HCT116 (cell line): ENCODE results near the gene STAC2. TPM values are rescaled to one million over a fixed set of nuclear protein-coding genes. Genes with fewer than 3 reads are reported as not detected.
A peak's percentile ranks its signal among the peaks of the same experiment; 100 is the strongest.

Source experiments
- ATAC-seq: fragments of 200-7000 bp; cut with Tn5 transposase; 2 replicates; pipeline ENCODE4 v1.9.1; 2020; ENCODE audit warnings: mild to moderate bottlenecking, moderate library complexity
- BruUV-seq: library from RNA; stranded (reverse); fragments of 400-500 nt; replicated peaks from 2 replicates; lab custom pipeline; 2021; lab: Mats Ljungman, UMichigan
- CTCF ChIA-PET: fragments of 300-600 bp; sonication (Branson Sonifier 250); formaldehyde crosslinking; loops from one replicate; lab custom pipeline; 2021; ENCODE audit warnings: antibody characterized with exemption; lab: Charles Lee
- POLR2A ChIA-PET: fragments of 300-600, 350-600 bp; sonication (Branson Sonifier 250); formaldehyde crosslinking; loops from one replicate; lab custom pipeline; 2021; ENCODE audit warnings: antibody characterized with exemption; lab: Charles Lee
- RAD21 ChIA-PET, 2 experiments: fragments of 300-600 bp; sonication (Branson Sonifier 250); formaldehyde crosslinking; loops; one replicate each; lab custom pipeline; 2023; ENCODE audit warnings: low total read pairs in 2 of 2; ENCODE audit not compliant: uncharacterized antibody in 2 of 2, unreplicated experiment in 2 of 2, low non-redundant PET in 1 of 2; lab: Charles Lee
- DNase-seq: peaks from one replicate; pipeline ENCODE4 v3.0.0-alpha.2; 2010; ENCODE audit warnings: low read depth, low spot score
- H2AFZ ChIP-seq: fragments of 200-600 bp; shearing (Covaris generic), sonication (generic); 2 replicates; pipeline ENCODE4 v1.6.1; 2017; ENCODE audit warnings: low read depth, mixed run types, mixed read lengths, antibody characterized with exemption, low read length; ENCODE audit not compliant: poor library complexity, severe bottlenecking
- H3K27ac ChIP-seq: 2 replicates; pipeline ENCODE4 v1.5.1; 2012; ENCODE audit warnings: low read depth, low read length
- H3K27me3 ChIP-seq: fragments of 200-600 bp; sonication (generic); 2 replicates; pipeline ENCODE4 v1.6.1; 2016; ENCODE audit warnings: mixed run types, low read length, mixed read lengths; ENCODE audit not compliant: insufficient read depth
- H3K36me3 ChIP-seq, 2 experiments: fragments of 200-500 bp in 1 of 2; fragments of 200-600 bp in 1 of 2; sonication (Bioruptor generic) in 1 of 2; sonication (generic) in 1 of 2; 2 replicates each; pipeline versions ENCODE4 v1.5.1 to v1.6.1; 2014 to 2016; ENCODE audit warnings: low read length in 2 of 2, inconsistent platforms in 1 of 2, mixed read lengths in 1 of 2, mixed run types in 1 of 2; ENCODE audit not compliant: insufficient read depth in 2 of 2, control insufficient read depth in 1 of 2
- H3K4me1 ChIP-seq, 2 experiments: fragments of 200-600 bp in 1 of 2; sonication (generic) in 1 of 2; 2 replicates each; pipeline versions ENCODE4 v1.5.1 to v1.6.1; 2012 to 2017; ENCODE audit warnings: low read length in 2 of 2, inconsistent platforms in 1 of 2, mild to moderate bottlenecking in 1 of 2, mixed read lengths in 1 of 2, mixed run types in 1 of 2, moderate library complexity in 1 of 2; ENCODE audit not compliant: insufficient read depth in 2 of 2, control insufficient read depth in 1 of 2
- H3K4me2 ChIP-seq: fragments of 200-600 bp; sonication (generic); 2 replicates; pipeline ENCODE4 v1.6.1; 2017; ENCODE audit warnings: mixed run types, low read length, mixed read lengths
- H3K4me3 ChIP-seq, 2 experiments: fragments of 200-600 bp in 1 of 2; sonication (generic) in 1 of 2; replicated peaks in 1 of 2; 2 replicates each; pipeline ENCODE4 v1.5.1; 2011 to 2016; ENCODE audit warnings: low read length in 2 of 2, control low read depth in 1 of 2, low read depth in 1 of 2, mild to moderate bottlenecking in 1 of 2, mixed read lengths in 1 of 2, mixed run types in 1 of 2
- H3K79me2 ChIP-seq: fragments of 200-600 bp; sonication (generic); 2 replicates; pipeline ENCODE4 v1.6.1; 2017; ENCODE audit warnings: mild to moderate bottlenecking, mixed run types, low read length, moderate library complexity, mixed read lengths; ENCODE audit not compliant: insufficient read depth
- H3K9ac ChIP-seq: fragments of 200-600 bp; sonication (generic); 2 replicates; pipeline ENCODE4 v1.6.1; 2016; ENCODE audit warnings: low read length, mixed read lengths
- H3K9me2 ChIP-seq: fragments of 200-600 bp; sonication (generic), shearing (Covaris generic); 2 replicates; pipeline ENCODE4 v1.6.1; 2017; ENCODE audit warnings: mixed run types, mild to moderate bottlenecking, moderate library complexity; ENCODE audit not compliant: insufficient read depth
- H3K9me3 ChIP-seq, 2 experiments: fragments of 200-500 bp in 1 of 2; fragments of 200-600 bp in 1 of 2; sonication (Bioruptor generic) in 1 of 2; sonication (generic) in 1 of 2; 2 replicates each; pipeline ENCODE4 v1.6.1; 2014 to 2017; ENCODE audit warnings: low read length in 2 of 2, mixed read lengths in 2 of 2, inconsistent platforms in 1 of 2, low read depth in 1 of 2, mild to moderate bottlenecking in 1 of 2, mixed run types in 1 of 2, moderate library complexity in 1 of 2; ENCODE audit not compliant: control insufficient read depth in 1 of 2, insufficient read depth in 1 of 2
- H4K20me1 ChIP-seq: fragments of 200-600 bp; sonication (generic), shearing (Covaris generic); 2 replicates; pipeline ENCODE4 v1.6.1; 2017; ENCODE audit warnings: mixed run types, mild to moderate bottlenecking, moderate library complexity; ENCODE audit not compliant: insufficient read depth
- POLR2A ChIP-seq: IDR thresholded peaks from 2 replicates; pipeline ENCODE4 v1.7.0; 2011; ENCODE audit warnings: borderline replicate concordance; ENCODE audit not compliant: insufficient read depth, insufficient read length; ENCODE audit errors: extremely low read depth
- RAD21 ChIP-seq: IDR thresholded peaks from 2 replicates; pipeline ENCODE4 v1.6.1; 2012; ENCODE audit warnings: low read depth, mild to moderate bottlenecking
- YY1 ChIP-seq: IDR thresholded peaks from 2 replicates; pipeline ENCODE4 v1.6.1; 2011; ENCODE audit warnings: low read length, low read depth, moderate library complexity, mild to moderate bottlenecking; ENCODE audit not compliant: insufficient replicate concordance; ENCODE audit errors: extremely low read depth
- intact Hi-C: fragments of 100-400 bp; cut with micrococcal nuclease; formaldehyde crosslinking; loops from 2 replicates; pipeline ENCODE4 v1.10.0; 2022
- total RNA-seq: library from RNA; stranded (reverse); gene quantifications from one replicate; pipeline ENCODE4 v1.2.1, GENCODE V29; 2021; ENCODE audit not compliant: unreplicated experiment
- TF ChIP-seq, protein P1 (sequence below), 3 experiments: fragments of 200-600 bp in 1 of 3; sonication (generic) in 1 of 3; IDR thresholded peaks in 2 of 3; conservative IDR thresholded peaks in 1 of 3; 2 replicates each; pipeline ENCODE4 v1.5.1; 2012 to 2017; ENCODE audit warnings: low read depth in 2 of 3, low read length in 2 of 3, antibody characterized with exemption in 1 of 3, borderline replicate concordance in 1 of 3, control low read depth in 1 of 3, mild to moderate bottlenecking in 1 of 3, mixed read lengths in 1 of 3, mixed run types in 1 of 3, moderate library complexity in 1 of 3; ENCODE audit not compliant: insufficient read depth in 1 of 3

The STAC2 gene
- total RNA-seq, 1 experiment from 2014 or later = not detected

DNA sequence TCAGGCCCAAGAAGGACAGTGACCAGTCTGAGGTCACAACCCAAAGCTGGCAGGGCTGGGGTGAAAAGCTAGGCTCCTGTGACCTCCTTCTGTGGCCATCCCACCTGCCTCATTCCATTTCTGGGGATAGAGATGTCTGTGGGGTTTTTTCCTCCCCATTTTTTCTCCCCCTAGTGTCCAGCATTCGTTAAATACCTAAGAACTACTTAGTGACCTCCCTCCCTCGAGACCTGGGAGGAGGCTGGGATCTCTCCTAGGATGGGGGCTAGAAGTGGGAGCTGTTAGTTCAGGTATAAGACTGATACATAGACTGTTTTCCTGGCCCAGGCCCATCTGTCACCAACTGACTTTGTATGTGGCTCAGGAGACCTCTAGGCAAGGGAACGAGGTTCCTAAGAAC, 20.5 kb upstream of the STAC2 start:
- H3K9me3 ChIP-seq = no peaks in the 10 kb centered on the region
- H3K4me1 ChIP-seq = peaks cover 0 to 11% of the 10 kb centered on the region in 2 experiments; a peak in 2 of 4 replicates
- intact Hi-C loops = no loop called here
- H3K79me2 ChIP-seq = no peaks in the 10 kb centered on the region
- POLR2A ChIA-PET = no interaction called here
- no peak overlapping the region for H3K4me3 ChIP-seq
- no peak overlapping the region for H2AFZ ChIP-seq
- H3K36me3 ChIP-seq = no peaks in the 10 kb centered on the region
- no peaks in the 10 kb centered on the region for H4K20me1 ChIP-seq
- H3K9ac ChIP-seq = no peak overlapping the region
- H3K9me2 ChIP-seq = no peaks in the 10 kb centered on the region
- BruUV-seq = no TSS peak
- H3K4me2 ChIP-seq = no peak overlapping the region
- no peak overlapping the region for H3K27ac ChIP-seq
- H3K27me3 ChIP-seq = no peaks in the 10 kb centered on the region
- no peak for DNase-seq
- no peak for ATAC-seq
- TF ChIP-seq POLR2A = no peak
- TF ChIP-seq, protein P1, sequence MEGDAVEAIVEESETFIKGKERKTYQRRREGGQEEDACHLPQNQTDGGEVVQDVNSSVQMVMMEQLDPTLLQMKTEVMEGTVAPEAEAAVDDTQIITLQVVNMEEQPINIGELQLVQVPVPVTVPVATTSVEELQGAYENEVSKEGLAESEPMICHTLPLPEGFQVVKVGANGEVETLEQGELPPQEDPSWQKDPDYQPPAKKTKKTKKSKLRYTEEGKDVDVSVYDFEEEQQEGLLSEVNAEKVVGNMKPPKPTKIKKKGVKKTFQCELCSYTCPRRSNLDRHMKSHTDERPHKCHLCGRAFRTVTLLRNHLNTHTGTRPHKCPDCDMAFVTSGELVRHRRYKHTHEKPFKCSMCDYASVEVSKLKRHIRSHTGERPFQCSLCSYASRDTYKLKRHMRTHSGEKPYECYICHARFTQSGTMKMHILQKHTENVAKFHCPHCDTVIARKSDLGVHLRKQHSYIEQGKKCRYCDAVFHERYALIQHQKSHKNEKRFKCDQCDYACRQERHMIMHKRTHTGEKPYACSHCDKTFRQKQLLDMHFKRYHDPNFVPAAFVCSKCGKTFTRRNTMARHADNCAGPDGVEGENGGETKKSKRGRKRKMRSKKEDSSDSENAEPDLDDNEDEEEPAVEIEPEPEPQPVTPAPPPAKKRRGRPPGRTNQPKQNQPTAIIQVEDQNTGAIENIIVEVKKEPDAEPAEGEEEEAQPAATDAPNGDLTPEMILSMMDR (IDR thresholded peaks at IDR 0.05 in 2 of 3, conservative IDR thresholded peaks at IDR 0.05 in 1 of 3; ENCODE audit: borderline replicate concordance in 1 of 3, insufficient read depth in 1 of 3, low read depth in 2 of 3, low read length in 2 of 3) = peak in 2 of 3 experiments; percentile 12 to 20; a peak in 1 of 6 replicates
- RAD21 ChIA-PET = no interaction called here
- CTCF ChIA-PET = interaction anchor here (3.0 to 3.1 kb wide), 2 partner anchors 11 to 40 kb away, joined by 41 to 105 read pairs; no protein-coding TSS in a partner anchor

DNA sequence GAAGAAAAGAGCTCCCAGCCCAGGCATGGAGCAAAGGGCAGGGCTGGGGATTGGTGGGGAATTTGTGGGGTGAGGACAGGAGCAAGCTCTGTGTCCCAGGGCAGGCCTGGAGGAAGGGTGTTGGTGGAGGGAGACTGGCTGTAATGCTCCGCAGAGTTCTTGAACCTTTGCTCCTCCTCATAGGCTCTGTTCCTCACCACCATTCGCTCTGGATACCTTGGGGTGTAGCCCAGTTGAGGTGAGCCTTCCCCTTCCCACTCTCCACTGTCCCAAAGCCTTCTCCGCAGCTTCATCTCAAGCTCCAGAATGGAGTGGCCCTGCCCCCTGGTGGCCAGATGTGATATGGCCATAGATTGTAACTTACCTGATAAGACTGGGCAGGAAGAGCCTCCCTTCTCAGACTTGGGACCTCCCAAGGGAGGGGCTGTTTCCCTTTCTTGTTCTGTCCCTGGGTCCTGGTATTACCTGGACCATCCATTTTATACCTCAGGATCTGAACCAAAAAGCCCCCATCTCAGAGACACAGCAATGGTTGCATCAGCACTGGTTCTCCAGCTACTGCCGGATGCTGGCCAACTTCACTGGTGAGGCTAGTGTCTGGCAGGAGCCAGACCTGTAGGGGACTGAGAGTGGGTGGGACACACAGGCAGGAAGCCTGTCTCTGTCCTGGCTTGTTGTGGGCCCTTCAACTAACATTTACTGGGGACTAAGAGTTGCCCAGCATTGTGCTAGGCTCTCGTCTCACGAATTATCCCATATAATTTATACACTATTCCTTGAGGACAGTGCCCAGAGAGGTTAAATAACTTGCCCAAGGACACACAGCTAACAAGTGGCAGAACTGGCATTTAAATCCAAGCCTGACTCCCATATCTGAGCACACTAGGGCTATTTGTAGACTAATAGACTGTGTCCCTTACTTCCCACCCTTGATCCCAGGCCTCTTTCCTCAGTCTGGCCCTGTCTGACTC, 19.1 kb upstream of the STAC2 start:
- H3K4me3 ChIP-seq = no peak overlapping the region
- no peak overlapping the region for H3K27ac ChIP-seq
- H3K4me2 ChIP-seq = no peak overlapping the region
- intact Hi-C loops = loop anchor here (1.0 kb wide), 2 partner anchors 38 to 262 kb away; no protein-coding TSS in a partner anchor
- ChIA-PET RAD21 (interaction anchor here (1.2 to 2.4 kb wide), 5 partner anchors 13 to 92 kb away, joined by 3 to 20 read pairs (median 5); no protein-coding TSS in a partner anchor), POLR2A (interaction anchor here (1.3 to 2.9 kb wide), 2 partner anchors 38 to 45 kb away, joined by 6 to 13 read pairs; partner anchors contain the start of gene RPL19), CTCF (interaction anchor here (0.5 to 3.1 kb wide), 22 partner anchors 8 to 651 kb away, joined by 3 to 105 read pairs (median 6); partner anchors contain the start of genes LASP1 and RPL19)
- no peaks in the 10 kb centered on the region for H3K9me2 ChIP-seq
- H3K27me3 ChIP-seq = no peaks in the 10 kb centered on the region
- peak; percentile 95 for ATAC-seq
- no TSS peak for BruUV-seq
- H4K20me1 ChIP-seq = no peaks in the 10 kb centered on the region
- H3K79me2 ChIP-seq = no peaks in the 10 kb centered on the region
- no peak for TF ChIP-seq YY1
- peak; percentile 95 for TF ChIP-seq RAD21
- TF ChIP-seq, protein P1 (IDR thresholded peaks at IDR 0.05 in 2 of 3, conservative IDR thresholded peaks at IDR 0.05 in 1 of 3; ENCODE audit: borderline replicate concordance in 1 of 3, insufficient read depth in 1 of 3, low read depth in 2 of 3, low read length in 2 of 3) = peak; percentile 91 to 96 (median 95)
- no peaks in the 10 kb centered on the region for H3K36me3 ChIP-seq
- H3K4me1 ChIP-seq = peaks cover under 1 to 13% of the 10 kb centered on the region in 2 experiments; a peak in 3 of 4 replicates
- DNase-seq = peak; percentile 80
- no peaks in the 10 kb centered on the region for H3K9me3 ChIP-seq
- peak overlapping the region; percentile 96 for H2AFZ ChIP-seq
- H3K9ac ChIP-seq = no peak overlapping the region
